Hepatocyte (in vitro differentiated cells): ENCODE results near the gene CCL14.

Source experiments
- EZH2 ChIP-seq: fragments of 200-600 bp; sonication (generic); IDR thresholded peaks from 2 replicates; pipeline ENCODE4 v1.6.1; 2016; ENCODE audit warnings: antibody characterized with exemption, mild to moderate bottlenecking, borderline replicate concordance
- EZH2phosphoT487 ChIP-seq: fragments of 200-600 bp; sonication (generic); IDR thresholded peaks from one replicate; pipeline ENCODE4 v1.6.1; 2018; ENCODE audit warnings: antibody characterized with exemption, mild to moderate bottlenecking, low read depth, moderate library complexity; ENCODE audit not compliant: unreplicated experiment, severe bottlenecking
- TF ChIP-seq, protein P1 (sequence below): fragments of 200-600 bp; sonication (generic); IDR thresholded peaks from 2 replicates; pipeline ENCODE4 v1.5.1; 2016; ENCODE audit warnings: antibody characterized with exemption, mild to moderate bottlenecking; ENCODE audit not compliant: poor library complexity

DNA sequence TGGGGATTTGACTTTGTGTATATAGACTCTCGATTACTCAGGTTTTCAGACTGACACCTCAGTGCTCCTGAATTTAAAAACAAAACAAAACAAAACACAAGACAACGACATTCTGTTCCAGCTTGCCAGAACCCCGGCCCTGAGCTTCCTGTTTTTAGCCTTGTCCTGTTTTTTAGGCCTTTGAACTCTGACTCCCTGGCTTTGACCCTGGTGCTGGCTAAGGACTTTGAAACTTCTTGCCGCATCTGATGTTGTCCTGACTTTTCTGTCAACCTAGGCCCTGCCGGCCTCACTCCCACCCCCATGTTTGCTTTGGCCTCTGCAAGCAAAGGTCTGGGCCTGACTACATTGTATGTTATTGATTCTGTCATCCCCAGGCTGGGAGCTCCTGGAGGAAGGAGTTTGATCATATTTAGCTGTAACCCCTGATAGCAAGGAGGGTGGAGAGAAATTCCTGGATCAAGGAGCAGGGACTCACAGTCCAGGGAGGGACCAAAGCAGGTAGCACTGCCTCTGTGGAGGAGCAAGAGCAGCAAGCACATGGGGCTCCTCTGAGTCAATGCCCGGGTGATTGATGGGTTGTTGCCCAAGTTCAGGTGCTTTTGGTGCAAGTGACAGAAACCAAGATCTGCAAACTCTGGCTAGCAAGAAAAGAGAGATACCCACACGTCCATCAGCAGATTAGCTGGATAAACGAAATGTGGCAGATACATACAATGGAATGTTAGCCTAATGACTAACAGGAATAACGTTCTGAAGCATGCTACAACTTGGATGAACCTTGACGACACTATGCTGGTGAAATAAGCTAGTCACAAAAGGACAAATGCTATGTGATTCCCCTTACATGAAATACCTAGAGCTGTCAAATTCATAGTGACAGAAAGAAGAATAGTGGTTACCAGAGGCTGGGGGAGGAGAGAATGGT lies 12.9 kb downstream of the CCL14 start:
- TF ChIP-seq, protein P1, sequence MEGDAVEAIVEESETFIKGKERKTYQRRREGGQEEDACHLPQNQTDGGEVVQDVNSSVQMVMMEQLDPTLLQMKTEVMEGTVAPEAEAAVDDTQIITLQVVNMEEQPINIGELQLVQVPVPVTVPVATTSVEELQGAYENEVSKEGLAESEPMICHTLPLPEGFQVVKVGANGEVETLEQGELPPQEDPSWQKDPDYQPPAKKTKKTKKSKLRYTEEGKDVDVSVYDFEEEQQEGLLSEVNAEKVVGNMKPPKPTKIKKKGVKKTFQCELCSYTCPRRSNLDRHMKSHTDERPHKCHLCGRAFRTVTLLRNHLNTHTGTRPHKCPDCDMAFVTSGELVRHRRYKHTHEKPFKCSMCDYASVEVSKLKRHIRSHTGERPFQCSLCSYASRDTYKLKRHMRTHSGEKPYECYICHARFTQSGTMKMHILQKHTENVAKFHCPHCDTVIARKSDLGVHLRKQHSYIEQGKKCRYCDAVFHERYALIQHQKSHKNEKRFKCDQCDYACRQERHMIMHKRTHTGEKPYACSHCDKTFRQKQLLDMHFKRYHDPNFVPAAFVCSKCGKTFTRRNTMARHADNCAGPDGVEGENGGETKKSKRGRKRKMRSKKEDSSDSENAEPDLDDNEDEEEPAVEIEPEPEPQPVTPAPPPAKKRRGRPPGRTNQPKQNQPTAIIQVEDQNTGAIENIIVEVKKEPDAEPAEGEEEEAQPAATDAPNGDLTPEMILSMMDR = no peak
- TF ChIP-seq EZH2phosphoT487 = no peak
- no peak for TF ChIP-seq EZH2
